ENCODE results near the gene KRT31. TPM values are rescaled to one million over a fixed set of nuclear protein-coding genes. Genes with fewer than 3 reads are reported as not detected.

Gene KRT31
- total RNA-seq, 1 donor from 2014 or later, result not detected

GRCh38 chr17:41440531-41441033 lies 43.2 kb upstream of the KRT31 start, which contains the start of gene KRT38:
Gene KRT38, minus strand, starts transcription at chr17:41440983. Its CDS starts 62 bp downstream, at chr17:41440921.
- H3K4me3 Mint-ChIP-seq (ENCODE audit: unreplicated experiment), result no peak within 1 kb of the TSS
- H3K27me3 Mint-ChIP-seq (ENCODE audit: unreplicated experiment), result peaks cover 25% of the 10 kb centered on the region
- no peaks in the 10 kb centered on the region for H3K4me1 Mint-ChIP-seq (ENCODE audit: unreplicated experiment)
- no peaks in the 10 kb centered on the region for H3K9me3 Mint-ChIP-seq (ENCODE audit: unreplicated experiment)
- no peak within 1 kb of the TSS for H3K27ac Mint-ChIP-seq (ENCODE audit: unreplicated experiment)
- DNase-seq (ENCODE audit: extremely low spot score, unreplicated experiment), result no peak
- no peak for TF ChIP-seq CTCF (IDR thresholded peaks at IDR 0.05)
- H3K36me3 Mint-ChIP-seq (ENCODE audit: unreplicated experiment), result no peaks in the 10 kb centered on the region

GRCh38 chr17:41439375-41439774 lies 42.0 kb upstream of the KRT31 start:
- H3K4me3 Mint-ChIP-seq (ENCODE audit: unreplicated experiment), result no peak overlapping the region
- no peaks in the 10 kb centered on the region for H3K36me3 Mint-ChIP-seq (ENCODE audit: unreplicated experiment)
- H3K9me3 Mint-ChIP-seq (ENCODE audit: unreplicated experiment), result no peaks in the 10 kb centered on the region
- no peaks in the 10 kb centered on the region for H3K4me1 Mint-ChIP-seq (ENCODE audit: unreplicated experiment)
- no peak for TF ChIP-seq CTCF (IDR thresholded peaks at IDR 0.05)
- H3K27ac Mint-ChIP-seq (ENCODE audit: unreplicated experiment), result no peak overlapping the region
- H3K27me3 Mint-ChIP-seq (ENCODE audit: unreplicated experiment), result peaks cover 24% of the 10 kb centered on the region
- DNase-seq (ENCODE audit: extremely low spot score, unreplicated experiment), result no peak

- peaks cover 14% of the 10 kb centered on the region for H3K27me3 Mint-ChIP-seq (ENCODE audit: unreplicated experiment)
- DNase-seq (ENCODE audit: extremely low spot score, unreplicated experiment), result no peak
- no peaks in the 10 kb centered on the region for H3K36me3 Mint-ChIP-seq (ENCODE audit: unreplicated experiment)
- H3K4me1 Mint-ChIP-seq (ENCODE audit: unreplicated experiment), result no peaks in the 10 kb centered on the region
- H3K9me3 Mint-ChIP-seq (ENCODE audit: unreplicated experiment), result no peaks in the 10 kb centered on the region
- no peak overlapping the region for H3K27ac Mint-ChIP-seq (ENCODE audit: unreplicated experiment)
- no peak overlapping the region for H3K4me3 Mint-ChIP-seq (ENCODE audit: unreplicated experiment)
- TF ChIP-seq CTCF (IDR thresholded peaks at IDR 0.05), result no peak
Measured at GRCh38 chr17:41437769-41438168, 40.4 kb upstream of the KRT31 start.

- Mint-ChIP-seq H3K27ac (ENCODE audit: unreplicated experiment) (no peak overlapping the region), H3K4me3 (ENCODE audit: unreplicated experiment) (no peak overlapping the region), H3K9me3 (ENCODE audit: unreplicated experiment) (no peaks in the 10 kb centered on the region), H3K27me3 (ENCODE audit: unreplicated experiment) (peaks cover 14% of the 10 kb centered on the region), H3K4me1 (ENCODE audit: unreplicated experiment) (no peaks in the 10 kb centered on the region), H3K36me3 (ENCODE audit: unreplicated experiment) (no peaks in the 10 kb centered on the region)
- TF ChIP-seq CTCF (IDR thresholded peaks at IDR 0.05), result no peak
- no peak for DNase-seq (ENCODE audit: extremely low spot score, unreplicated experiment)
Measured at GRCh38 chr17:41437254-41437653, 39.8 kb upstream of the KRT31 start.

- H3K27ac Mint-ChIP-seq (ENCODE audit: unreplicated experiment), result no peak overlapping the region
- no peaks in the 10 kb centered on the region for H3K36me3 Mint-ChIP-seq (ENCODE audit: unreplicated experiment)
Measured at GRCh38 chr17:41434415-41434814, 37.0 kb upstream of the KRT31 start.

More at GRCh38 chr17:41434415-41434814, 37.0 kb upstream of the KRT31 start:
- no peak for DNase-seq (ENCODE audit: extremely low spot score, unreplicated experiment)
- peaks cover 7% of the 10 kb centered on the region for H3K27me3 Mint-ChIP-seq (ENCODE audit: unreplicated experiment)
- no peak overlapping the region for H3K4me3 Mint-ChIP-seq (ENCODE audit: unreplicated experiment)
- H3K9me3 Mint-ChIP-seq (ENCODE audit: unreplicated experiment), result no peaks in the 10 kb centered on the region
- no peak for TF ChIP-seq CTCF (IDR thresholded peaks at IDR 0.05)
- no peaks in the 10 kb centered on the region for H3K4me1 Mint-ChIP-seq (ENCODE audit: unreplicated experiment)

All from osteocyte (in vitro differentiated cells).